Measurements from ENCODE around the gene ZNF444.
"Not testable (repeated sequence)": the region's sequence is repeated elsewhere in the genome, so short reads cannot be mapped to it uniquely, and the experiment has no call there.

The ZNF444 gene

DNA sequence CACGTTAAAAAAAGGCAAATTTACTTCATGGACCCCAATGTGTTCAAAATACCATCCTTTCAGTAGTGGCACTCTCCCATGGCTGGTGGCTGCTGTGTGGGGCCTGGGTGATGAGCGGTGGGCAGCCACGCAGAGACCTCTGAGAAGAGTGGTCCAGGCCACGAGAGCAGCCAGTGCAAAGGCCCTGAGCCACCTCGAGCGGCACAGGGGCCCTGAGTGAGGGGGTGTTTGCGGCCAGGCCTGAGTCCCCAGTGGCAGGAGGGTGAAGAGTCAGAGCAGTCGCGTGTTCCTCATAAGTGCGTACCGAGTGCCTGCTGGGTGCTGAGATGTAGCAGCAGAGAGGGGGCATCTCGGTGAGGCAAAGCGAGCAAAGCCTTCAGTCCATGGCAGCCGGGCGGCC lies 7.0 kb downstream of the ZNF444 start:
- DNase-seq: no peak

DNA sequence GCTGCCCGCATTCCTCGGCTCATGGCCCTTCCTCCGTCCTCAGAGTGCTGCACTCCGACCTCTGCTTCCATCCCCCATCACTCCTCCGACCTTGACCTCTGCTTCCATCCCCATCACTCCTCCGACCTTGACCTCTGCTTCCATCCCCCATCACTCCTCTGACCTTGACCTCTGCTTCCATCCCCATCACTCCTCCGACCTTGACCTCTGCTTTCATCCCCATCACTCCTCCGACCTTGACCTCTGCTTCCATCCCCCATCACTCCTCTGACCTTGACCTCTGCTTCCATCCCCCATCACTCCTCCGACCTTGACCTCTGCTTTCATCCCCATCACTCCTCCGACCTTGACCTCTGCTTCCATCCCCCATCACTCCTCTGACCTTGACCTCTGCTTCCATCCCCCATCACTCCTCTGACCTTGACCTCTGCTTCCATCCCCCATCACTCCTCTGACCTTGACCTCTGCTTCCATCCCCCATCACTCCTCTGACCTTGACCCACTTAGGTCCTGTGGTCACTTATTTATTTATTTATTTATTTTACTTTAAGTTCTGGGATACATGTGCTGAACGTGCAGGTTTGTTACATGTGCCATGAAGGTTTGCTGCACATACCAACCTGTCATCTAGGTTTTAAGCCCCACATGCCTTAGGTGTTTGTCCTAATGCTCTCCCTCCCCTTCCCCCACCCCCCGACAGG lies 8.0 kb downstream of the ZNF444 start:
- not testable (repeated sequence) for DNase-seq

DNA sequence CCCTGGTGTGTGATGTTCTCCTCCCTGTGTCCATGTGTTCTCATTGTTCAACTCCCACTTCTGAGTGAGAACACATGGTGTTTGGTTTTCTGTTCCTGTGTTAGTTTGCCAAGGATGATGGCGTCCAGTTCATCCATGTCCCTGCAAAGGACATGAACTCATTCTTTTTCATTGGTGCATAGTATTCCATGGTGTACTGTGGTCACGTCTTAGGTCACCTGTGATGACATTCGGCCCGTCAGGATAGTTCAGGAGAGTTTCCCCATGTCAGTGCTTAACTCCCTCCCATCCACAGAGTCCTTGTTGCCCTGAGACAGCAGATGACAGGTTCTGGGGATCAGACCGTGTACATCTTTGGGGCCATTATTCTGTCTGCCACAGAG lies 8.6 kb downstream of the ZNF444 start:
- DNase-seq: no peak

DNA sequence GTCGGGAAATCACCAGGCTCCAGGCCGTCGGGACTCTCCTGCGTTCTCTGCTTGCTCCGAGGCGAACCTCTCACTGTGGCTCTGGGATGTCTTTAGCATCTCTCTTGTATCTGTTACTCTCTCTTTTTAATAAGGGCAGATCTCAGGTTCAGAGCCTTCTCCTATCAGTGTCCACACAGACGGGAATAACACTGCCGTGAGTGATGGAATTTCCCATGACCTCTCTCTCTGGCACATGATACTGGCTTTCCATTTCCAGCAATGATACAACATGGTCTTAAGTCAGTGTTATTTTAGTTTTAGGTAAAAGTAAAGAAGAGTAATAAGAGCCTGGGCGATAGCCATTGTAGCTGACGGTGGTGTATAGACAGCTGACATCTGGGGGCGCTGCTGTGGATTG lies 9.3 kb downstream of the ZNF444 start:
- no peak for DNase-seq

DNA sequence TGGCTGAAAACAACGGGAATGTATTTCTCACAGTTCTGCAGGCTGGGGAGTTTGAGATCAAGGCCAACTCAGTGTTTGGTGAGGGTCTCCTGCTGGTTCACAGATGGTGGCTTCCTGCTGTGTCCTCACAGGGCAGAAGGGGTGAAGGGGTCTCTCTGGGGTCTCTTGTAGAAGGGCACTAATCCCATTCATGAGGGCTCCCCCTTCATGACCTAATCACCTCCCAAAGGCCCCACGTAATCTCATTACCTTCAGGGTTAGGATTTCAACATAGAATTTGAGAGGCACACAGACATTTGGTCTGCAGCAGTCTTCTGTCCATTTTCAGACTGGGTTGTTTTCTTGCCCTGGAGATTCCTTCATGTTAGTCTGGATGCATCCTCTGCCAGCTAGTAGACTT lies 11.6 kb downstream of the ZNF444 start:
- no peak for DNase-seq

DNA sequence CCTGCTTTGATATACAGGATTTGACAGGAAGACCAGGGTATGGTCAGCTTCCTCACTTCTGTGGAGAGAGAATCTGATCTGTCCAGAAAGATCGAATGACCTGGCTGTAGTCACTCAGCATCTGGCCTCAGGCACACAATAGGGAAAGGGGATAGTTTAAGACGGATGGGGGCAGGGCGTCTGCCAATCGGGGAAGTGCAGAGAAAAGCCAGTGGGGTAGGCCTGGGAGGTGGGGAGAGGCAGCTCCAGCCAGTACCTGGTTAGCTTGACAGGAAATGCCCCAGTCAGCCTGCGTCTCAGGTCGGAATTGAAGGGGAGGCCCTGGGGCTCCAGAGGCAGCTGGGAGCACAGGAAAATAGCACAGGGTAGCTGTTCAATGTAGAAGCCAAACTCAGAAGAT lies 12.4 kb downstream of the ZNF444 start:
- DNase-seq: no peak

DNA sequence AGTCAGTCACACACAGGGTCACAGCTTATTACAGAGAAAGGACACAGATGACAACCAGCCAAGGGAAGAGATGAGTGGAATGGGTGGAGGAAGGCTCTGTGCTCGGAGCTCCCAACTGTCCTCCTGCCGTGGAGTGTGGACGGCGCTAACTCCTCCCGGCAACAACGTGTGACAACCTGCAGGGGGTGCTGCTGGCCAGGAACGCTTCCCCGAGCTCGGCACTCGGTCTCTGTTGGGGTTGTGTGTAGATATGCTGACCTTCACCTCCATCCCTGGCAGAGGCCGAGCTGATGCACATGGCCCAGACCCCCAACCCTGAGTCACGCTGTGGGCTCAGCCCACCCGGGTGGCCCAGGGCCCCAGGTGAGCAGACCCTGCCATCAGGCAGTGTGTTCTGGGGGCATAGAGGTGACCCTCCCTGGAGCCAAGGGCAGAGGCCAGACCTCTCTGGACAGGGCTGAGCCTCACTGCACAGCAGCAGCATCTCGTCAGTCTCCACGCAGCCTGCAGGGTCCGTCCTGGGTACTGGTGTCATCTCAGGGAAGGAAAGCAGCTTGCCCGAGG lies 14.1 kb downstream of the ZNF444 start:
- no peak for DNase-seq

DNA sequence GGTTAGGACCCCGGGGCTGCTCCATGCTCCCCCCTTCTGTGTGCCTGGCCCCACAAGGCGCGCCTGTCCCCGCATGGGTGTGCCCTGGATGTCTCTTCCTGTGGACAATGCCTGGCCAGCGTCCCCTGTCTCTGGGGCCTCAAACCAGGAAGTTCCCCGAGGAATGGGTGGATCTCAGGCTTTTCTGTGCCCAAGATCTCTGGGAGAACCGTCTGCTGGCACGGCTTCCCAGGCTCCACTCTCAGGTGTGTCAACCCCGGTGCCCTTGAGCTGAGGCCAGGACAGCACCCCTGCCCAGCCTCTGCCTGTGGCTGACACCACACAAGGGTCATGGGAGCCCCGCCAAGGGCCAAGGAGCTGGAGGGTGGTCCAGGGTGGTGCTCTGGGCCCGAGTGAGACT lies 15.7 kb downstream of the ZNF444 start:
- DNase-seq: no peak

DNA sequence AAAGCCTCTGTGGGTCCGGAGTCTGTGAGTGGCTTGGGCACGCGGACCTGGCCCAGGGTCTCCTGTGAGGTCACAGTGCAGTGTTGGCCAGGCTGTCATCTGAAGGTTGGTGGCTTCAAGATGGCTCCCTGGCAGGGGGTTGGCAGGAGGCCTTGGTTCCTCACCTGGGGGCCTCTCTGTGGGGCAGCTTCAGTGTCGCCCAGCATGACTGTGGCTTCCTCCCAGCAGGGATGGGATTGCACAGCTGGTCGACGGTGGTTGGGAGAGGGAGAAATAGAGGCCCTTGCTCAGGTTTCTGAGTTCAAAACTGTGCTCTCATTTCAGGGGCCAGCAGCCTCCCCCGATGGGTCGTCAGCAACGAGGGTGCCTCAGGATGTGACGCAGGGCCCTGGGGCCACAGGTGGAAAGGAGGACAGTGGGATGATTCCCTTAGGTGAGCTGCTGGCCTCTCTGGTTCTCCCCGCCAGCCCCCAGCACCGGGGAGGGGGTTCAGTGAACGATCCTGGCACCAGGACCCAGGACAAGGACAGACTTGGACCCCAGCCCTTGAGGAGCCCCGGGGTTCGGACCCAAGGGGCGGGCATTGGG lies 17.2 kb downstream of the ZNF444 start:
- no peak for DNase-seq

DNA sequence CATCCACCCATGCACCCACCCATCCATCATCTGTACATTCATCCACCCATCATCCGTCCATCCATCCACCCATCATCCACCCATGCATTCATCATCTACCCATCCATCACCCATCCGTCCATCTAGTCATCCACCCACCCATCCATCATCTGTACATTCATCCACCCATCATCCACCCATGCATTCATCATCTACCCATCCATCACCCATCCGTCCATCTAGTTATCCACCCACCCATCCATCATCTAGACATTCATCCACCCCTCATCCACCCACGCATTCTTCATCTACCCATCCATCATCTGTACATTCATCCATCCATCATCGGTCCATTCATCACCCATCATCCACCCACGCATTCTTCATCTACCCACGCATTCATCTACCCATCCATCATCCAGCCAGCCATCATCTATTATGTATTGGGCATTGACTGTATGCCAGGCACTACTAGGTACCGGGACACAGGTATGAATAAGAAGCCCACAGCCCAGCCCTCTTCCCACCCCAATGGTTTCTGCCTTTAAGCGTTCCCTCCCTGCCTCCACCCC lies 18.0 kb downstream of the ZNF444 start:
- no peak for DNase-seq

DNA sequence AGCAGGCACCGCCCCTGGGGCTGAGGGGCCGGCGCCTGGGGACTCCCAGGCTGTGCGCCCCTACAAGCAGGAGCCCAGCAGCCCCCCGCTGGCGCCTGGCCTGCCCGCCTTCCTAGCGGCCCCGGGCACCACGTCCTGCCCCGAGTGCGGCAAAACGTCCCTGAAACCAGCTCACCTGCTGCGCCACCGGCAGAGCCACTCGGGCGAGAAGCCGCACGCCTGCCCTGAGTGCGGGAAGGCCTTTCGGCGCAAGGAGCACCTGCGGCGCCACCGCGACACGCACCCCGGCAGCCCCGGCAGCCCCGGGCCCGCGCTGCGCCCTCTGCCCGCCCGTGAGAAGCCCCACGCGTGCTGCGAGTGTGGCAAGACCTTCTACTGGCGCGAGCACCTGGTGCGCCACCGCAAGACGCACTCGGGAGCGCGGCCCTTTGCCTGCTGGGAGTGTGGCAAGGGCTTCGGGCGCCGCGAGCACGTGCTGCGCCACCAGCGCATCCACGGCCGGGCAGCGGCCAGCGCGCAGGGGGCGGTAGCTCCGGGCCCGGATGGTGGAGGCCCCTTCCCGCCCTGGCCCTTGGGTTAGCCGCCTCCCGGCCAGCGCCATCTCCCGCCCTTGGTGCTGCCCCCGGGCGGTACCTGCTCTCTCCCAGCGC lies 18.7 kb downstream of the ZNF444 start:
- DNase-seq: no peak

DNA sequence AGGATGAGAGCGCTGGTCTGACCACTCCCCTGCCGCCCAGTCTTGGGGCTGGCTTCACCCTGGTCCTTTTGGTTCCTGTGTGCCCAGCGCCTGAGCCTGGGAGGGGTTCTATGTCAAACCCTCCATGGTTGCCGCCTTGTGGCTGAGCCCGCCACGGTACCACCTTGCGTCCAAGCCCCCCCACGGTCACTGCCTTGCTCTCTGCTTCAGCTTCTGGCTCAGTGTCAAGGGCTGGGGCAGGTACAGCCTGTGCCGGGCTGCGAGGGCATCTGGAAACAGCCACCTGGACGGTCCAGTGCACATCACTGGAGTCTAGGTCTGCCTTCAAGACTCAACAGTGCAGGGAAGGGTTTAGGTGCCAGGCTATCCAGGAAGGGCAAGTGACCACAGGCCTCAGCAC lies 20.4 kb downstream of the ZNF444 start:
- DNase-seq: no peak

DNA sequence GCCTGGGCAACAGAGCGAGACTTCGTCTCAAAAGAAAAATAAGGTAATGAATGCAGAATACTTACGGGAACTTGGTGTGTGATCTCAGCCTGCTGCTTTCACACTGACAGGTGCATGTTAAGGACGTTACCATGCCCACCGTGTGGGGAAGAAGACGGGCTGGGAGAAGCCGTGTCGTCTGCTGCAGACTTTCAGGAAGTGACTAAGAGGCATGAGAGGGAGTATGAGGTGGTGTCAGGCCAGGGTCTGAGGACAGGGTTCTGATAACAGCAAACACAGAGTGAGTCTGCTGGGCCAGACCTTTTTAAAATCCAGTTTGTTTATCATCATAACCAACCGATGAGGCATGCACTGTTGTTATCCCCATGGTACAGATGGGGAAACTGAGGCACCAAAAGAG lies 21.2 kb downstream of the ZNF444 start:
- peak; percentile 19 for DNase-seq

DNA sequence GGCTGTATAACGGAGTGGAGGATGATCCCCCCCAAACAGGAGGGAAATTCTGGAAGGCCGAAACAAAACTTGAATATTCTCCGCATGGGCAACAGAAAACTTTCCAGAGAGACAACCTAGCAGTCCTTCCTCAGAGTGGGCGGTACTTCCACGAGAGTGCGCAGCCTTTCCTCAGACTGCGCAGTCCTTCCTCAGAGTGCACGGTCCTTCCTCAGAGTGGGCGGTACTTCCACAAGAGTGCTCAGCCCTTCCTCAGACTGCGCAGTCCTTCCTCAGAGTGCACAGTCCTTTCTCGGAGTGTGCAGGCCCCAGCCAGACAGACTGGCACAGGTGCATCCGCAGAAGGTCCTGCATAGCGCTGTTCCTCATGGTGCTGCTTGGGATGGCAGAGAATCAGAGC lies 22.0 kb downstream of the ZNF444 start:
- no peak for DNase-seq

DNA sequence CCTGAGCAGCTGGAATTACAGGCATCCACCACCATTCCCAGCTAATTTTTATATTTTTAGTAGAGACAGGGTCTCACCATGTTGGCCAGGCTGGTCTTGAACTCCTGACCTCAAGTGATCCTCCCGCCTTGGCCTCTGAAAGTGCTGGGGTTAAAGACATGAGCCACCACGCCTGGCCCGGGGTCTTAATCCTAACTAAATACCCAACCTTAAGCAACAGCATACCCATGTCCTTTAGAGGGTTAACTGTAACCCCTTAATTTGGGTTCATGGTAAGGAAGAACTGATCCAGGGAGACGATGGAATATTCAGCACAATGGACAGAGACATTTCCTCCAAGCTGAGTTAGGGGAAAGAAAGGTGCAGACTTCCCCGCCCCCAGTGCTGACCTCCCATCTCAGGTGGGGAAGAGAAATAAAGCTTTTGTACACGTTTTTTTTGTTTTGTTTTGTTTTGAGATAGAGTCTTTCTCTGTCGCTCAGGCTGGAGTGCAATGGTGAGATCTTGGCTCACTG lies 26.0 kb downstream of the ZNF444 start:
- no peak for DNase-seq

DNA sequence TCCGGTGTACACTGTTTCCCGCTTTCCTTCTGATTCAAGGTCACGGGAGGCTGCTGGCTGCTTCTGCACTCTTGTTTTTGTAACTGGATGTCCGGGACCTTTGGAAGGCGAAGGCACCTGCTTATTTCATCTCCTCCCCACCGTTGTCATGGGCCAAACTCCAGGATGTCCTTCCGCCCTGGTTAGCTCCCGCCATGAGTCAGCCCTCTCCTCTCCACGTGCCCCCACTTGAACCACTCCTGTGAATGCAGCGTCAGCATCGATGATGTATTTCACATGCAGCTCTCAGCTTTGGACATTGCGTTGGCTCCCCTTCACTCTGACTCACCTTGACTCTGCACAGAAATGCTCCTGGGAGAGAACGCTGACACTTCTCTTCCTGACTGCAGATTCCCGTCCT lies 29.2 kb downstream of the ZNF444 start:
- DNase-seq: no peak

DNA sequence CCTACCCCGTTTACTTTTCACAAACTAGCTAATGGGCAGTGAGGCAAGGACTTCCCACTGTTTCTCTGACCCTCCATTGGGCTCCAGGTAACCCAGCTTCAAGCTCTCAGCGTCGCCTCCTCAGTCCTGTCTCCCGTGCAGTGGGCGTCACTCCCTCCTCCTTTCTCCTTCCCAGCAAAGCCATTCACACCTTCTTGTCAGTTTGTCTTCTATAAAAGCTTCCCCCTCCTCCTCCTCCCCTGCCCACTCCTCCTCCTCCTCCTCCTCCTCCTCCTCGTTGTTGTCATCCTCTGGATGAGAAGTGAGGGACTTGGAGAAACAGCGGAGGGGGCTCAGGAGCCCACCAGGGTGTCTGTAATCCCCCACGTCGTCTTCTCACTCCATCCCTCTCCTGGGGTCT lies 33.0 kb downstream of the ZNF444 start:
- DNase-seq: no peak

DNA sequence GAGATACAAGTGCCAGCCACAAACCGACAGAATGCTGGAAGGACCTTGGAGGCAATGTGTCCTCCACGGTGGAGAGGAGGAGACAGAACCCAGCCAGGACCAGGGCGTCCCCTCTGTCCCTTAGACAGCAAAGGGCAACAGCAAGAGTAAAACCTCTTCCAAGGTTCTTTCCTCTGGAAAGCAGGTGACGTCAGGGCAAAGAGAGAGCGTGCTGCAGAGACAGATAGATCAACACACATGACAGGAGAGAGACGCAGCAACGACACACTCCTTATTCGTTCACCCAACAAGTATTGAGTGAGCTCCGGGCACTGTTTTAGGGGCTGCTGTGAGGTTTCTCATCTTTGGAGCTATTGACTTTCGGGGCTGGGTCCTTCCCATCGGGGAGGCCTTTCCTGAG lies 33.5 kb downstream of the ZNF444 start:
- DNase-seq: no peak

DNA sequence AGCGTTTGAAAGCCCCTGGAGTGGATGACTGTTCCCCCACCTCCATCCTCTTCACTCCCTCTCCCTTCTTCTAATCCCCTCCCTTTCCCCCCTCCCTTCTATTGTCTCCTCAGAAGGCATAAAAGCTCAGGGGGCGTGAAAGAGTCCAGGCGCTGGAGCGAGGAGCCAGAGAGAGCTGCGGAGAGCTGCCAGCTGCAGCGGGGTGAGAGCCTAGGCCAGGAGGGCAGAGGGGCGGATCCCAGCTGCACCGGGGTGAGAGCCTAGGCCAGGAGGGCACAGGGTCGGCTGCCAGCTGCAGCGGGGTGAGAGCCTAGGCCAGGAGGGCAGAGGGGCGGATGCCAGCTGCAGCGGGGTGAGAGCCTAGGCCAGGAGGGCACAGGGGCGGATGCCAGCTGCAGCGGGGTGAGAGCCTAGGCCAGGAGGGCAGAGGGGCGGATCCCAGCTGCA lies 34.8 kb downstream of the ZNF444 start, which contains the start of gene GALP:
Gene GALP, plus strand, starts transcription at position 148 of the 447 bp plus-strand sequence. CDS start 1,101 bp downstream, outside the sequence.
- DNase-seq: not testable (repeated sequence)

DNA sequence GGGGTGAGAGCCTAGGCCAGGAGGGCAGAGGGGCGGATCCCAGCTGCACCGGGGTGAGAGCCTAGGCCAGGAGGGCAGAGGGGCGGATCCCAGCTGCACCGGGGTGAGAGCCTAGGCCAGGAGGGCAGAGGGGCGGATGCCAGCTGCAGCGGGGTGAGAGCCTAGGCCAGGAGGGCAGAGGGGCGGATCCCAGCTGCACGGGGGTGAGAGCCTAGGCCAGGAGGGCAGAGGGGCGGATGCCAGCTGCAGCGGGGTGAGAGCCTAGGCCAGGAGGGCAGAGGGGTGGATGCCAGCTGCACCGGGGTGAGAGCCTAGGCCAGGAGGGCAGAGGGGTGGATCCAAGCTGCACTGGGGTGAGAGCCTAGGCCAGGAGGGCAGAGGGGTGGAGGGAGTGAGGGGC lies 35.2 kb downstream of the ZNF444 start:
- not testable (repeated sequence) for DNase-seq

DNA sequence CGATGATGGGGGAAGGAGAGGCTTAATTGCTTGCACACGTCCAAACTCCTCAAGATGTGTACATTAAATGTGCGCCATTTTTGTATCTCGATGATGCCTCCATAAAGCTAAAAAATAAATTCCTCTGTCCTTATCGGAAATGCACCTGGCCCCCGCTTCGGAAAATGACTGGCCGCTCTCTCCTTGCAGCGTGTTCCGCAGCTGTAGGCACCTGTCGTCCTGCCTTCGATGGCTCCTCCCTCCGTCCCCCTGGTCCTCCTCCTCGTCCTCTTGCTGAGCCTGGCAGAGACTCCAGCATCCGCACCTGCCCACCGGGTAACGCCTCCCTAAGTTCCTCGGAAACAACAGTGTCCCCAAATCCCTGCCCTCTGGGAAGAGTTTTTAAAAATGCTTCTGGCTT lies 35.8 kb downstream of the ZNF444 start:
- DNase-seq: no peak

DNA sequence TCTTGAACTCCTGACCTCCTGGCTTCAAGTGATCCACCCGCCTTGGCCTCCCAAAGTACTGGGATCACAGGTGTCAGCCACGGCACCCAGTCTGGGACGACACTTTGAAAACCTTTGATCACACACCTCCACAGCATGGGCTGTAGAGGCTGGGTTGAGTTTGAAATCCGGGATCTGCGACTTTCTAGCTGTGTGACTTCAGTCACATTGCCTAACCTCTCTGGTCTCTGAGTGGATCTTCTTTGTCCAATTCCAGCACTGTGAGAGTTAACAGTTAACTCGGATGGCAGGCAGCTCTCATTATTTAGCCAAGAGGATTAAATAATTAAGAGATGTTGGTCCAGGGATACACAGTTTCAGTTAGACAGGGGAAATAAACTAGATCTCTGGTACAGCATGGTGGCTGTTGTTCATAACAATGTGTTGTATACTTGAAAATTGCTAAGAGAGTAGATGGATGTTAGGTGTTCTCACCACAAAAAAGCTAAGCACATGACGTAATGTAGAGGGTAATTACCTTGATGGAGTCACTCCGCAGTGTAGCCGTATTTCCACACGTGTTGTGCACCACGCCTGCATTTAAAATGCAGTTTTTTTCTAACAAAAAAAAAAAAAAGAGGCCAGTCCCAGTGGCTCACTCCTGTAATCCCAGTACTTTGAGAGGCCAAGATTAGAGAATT lies 36.6 kb downstream of the ZNF444 start:
- no peak for DNase-seq

DNA sequence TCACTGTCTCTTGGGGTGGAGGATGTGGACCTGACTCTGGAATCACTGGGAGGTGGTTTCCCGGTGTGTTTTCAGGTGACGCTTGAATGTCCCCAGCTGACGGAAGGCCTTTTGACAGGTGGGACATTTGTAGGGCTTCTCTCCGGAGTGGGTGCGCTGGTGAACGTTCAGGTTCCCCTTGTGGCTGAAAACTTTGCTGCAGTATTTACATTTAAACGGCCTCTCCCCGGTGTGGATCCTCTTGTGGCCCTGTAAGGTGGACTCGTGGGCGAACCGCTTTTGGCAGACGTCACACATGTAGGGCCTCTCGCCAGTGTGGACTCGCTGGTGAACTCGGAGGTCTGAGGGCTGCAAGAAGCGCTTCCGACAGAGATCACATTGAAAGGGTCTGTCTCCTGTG lies 48.7 kb downstream of the ZNF444 start:
- no peak for DNase-seq

Data from CD4-positive, alpha-beta T cell treated with Interleukin-15 for 1 hour (primary cell).